ENCODE results near the gene DPP7.

The DPP7 gene

GRCh38 chr9:137117269-137117731 is 2.8 kb upstream of the DPP7 start:
- Histone ChIP-seq H3K27me3 (replicated peaks; ENCODE audit: control insufficient read depth, insufficient read depth, low read length, poor library complexity, severe bottlenecking) (no peaks in the 10 kb centered on the region), H3K9me3 (ENCODE audit: control insufficient read depth, low read length) (no peaks in the 10 kb centered on the region), H3K36me3 (ENCODE audit: control insufficient read depth, insufficient read depth, low read length) (peaks cover 8% of the 10 kb centered on the region), H3K4me3 (ENCODE audit: insufficient read depth, low read depth, low read length, poor library complexity, severe bottlenecking) (no peak overlapping the region), H3K4me1 (ENCODE audit: control insufficient read depth, insufficient read depth, low read length, poor library complexity, severe bottlenecking) (peaks cover 14% of the 10 kb centered on the region), H3K27ac (ENCODE audit: insufficient read depth, low read length, poor library complexity, severe bottlenecking) (no peak overlapping the region)
- DNase-seq, result no peak

GRCh38 chr9:137116728-137117127 is 2.2 kb upstream of the DPP7 start:
- Histone ChIP-seq H3K27me3 (replicated peaks; ENCODE audit: control insufficient read depth, insufficient read depth, low read length, poor library complexity, severe bottlenecking) (no peaks in the 10 kb centered on the region), H3K4me1 (ENCODE audit: control insufficient read depth, insufficient read depth, low read length, poor library complexity, severe bottlenecking) (peaks cover 14% of the 10 kb centered on the region), H3K9me3 (ENCODE audit: control insufficient read depth, low read length) (no peaks in the 10 kb centered on the region), H3K4me3 (ENCODE audit: insufficient read depth, low read depth, low read length, poor library complexity, severe bottlenecking) (no peak overlapping the region), H3K36me3 (ENCODE audit: control insufficient read depth, insufficient read depth, low read length) (peaks cover 13% of the 10 kb centered on the region), H3K27ac (ENCODE audit: insufficient read depth, low read length, poor library complexity, severe bottlenecking) (no peak overlapping the region)
- no peak for DNase-seq

GRCh38 chr9:137116027-137116507 is 1.5 kb upstream of the DPP7 start:
- Histone ChIP-seq H3K27ac (ENCODE audit: insufficient read depth, low read length, poor library complexity, severe bottlenecking) (no peak overlapping the region), H3K4me3 (ENCODE audit: insufficient read depth, low read depth, low read length, poor library complexity, severe bottlenecking) (no peak overlapping the region), H3K9me3 (ENCODE audit: control insufficient read depth, low read length) (no peaks in the 10 kb centered on the region), H3K4me1 (ENCODE audit: control insufficient read depth, insufficient read depth, low read length, poor library complexity, severe bottlenecking) (peaks cover 14% of the 10 kb centered on the region), H3K27me3 (replicated peaks; ENCODE audit: control insufficient read depth, insufficient read depth, low read length, poor library complexity, severe bottlenecking) (no peaks in the 10 kb centered on the region), H3K36me3 (ENCODE audit: control insufficient read depth, insufficient read depth, low read length) (peaks cover 18% of the 10 kb centered on the region)
- DNase-seq, result no peak

- peaks cover 22% of the 10 kb centered on the region for H3K36me3 ChIP-seq (ENCODE audit: control insufficient read depth, insufficient read depth, low read length)
Observed at GRCh38 chr9:137115394-137116026, 977 bp upstream of the DPP7 start.

GRCh38 chr9:137114220-137114612 is 317 bp downstream of the DPP7 start:
- Histone ChIP-seq H3K27me3 (replicated peaks; ENCODE audit: control insufficient read depth, insufficient read depth, low read length, poor library complexity, severe bottlenecking) (no peaks in the 10 kb centered on the region), H3K9me3 (ENCODE audit: control insufficient read depth, low read length) (no peaks in the 10 kb centered on the region), H3K4me1 (ENCODE audit: control insufficient read depth, insufficient read depth, low read length, poor library complexity, severe bottlenecking) (peaks cover 14% of the 10 kb centered on the region), H3K36me3 (ENCODE audit: control insufficient read depth, insufficient read depth, low read length) (peaks cover 30% of the 10 kb centered on the region), H3K4me3 (ENCODE audit: insufficient read depth, low read depth, low read length, poor library complexity, severe bottlenecking) (peak overlapping the region; percentile 58), H3K27ac (ENCODE audit: insufficient read depth, low read length, poor library complexity, severe bottlenecking) (peak overlapping the region; percentile 67)
- DNase-seq, result no peak

More at GRCh38 chr9:137115394-137116026, 977 bp upstream of the DPP7 start:
- H3K27me3 ChIP-seq (replicated peaks; ENCODE audit: control insufficient read depth, insufficient read depth, low read length, poor library complexity, severe bottlenecking), result no peaks in the 10 kb centered on the region
- H3K9me3 ChIP-seq (ENCODE audit: control insufficient read depth, low read length), result no peaks in the 10 kb centered on the region
- H3K27ac ChIP-seq (ENCODE audit: insufficient read depth, low read length, poor library complexity, severe bottlenecking), result no peak overlapping the region
- peaks cover 14% of the 10 kb centered on the region for H3K4me1 ChIP-seq (ENCODE audit: control insufficient read depth, insufficient read depth, low read length, poor library complexity, severe bottlenecking)
- no peak for DNase-seq
- no peak overlapping the region for H3K4me3 ChIP-seq (ENCODE audit: insufficient read depth, low read depth, low read length, poor library complexity, severe bottlenecking)

GRCh38 chr9:137113385-137114159 is 961 bp downstream of the DPP7 start:
- Histone ChIP-seq H3K4me1 (ENCODE audit: control insufficient read depth, insufficient read depth, low read length, poor library complexity, severe bottlenecking) (peaks cover 14% of the 10 kb centered on the region), H3K36me3 (ENCODE audit: control insufficient read depth, insufficient read depth, low read length) (peaks cover 37% of the 10 kb centered on the region), H3K9me3 (ENCODE audit: control insufficient read depth, low read length) (no peaks in the 10 kb centered on the region), H3K27me3 (replicated peaks; ENCODE audit: control insufficient read depth, insufficient read depth, low read length, poor library complexity, severe bottlenecking) (no peaks in the 10 kb centered on the region), H3K27ac (ENCODE audit: insufficient read depth, low read length, poor library complexity, severe bottlenecking) (no peak overlapping the region), H3K4me3 (ENCODE audit: insufficient read depth, low read depth, low read length, poor library complexity, severe bottlenecking) (peak overlapping the region; percentile 22)
- no peak for DNase-seq

GRCh38 chr9:137112564-137113384 is 1.8 kb downstream of the DPP7 start:
- peaks cover 41% of the 10 kb centered on the region for H3K36me3 ChIP-seq (ENCODE audit: control insufficient read depth, insufficient read depth, low read length)
- H3K27me3 ChIP-seq (replicated peaks; ENCODE audit: control insufficient read depth, insufficient read depth, low read length, poor library complexity, severe bottlenecking), result no peaks in the 10 kb centered on the region
- no peak overlapping the region for H3K27ac ChIP-seq (ENCODE audit: insufficient read depth, low read length, poor library complexity, severe bottlenecking)

GRCh38 chr9:137111788-137112563 is 2.6 kb downstream of the DPP7 start:
- Histone ChIP-seq H3K36me3 (ENCODE audit: control insufficient read depth, insufficient read depth, low read length) (peaks cover 49% of the 10 kb centered on the region), H3K4me1 (ENCODE audit: control insufficient read depth, insufficient read depth, low read length, poor library complexity, severe bottlenecking) (peaks cover 14% of the 10 kb centered on the region)

More at GRCh38 chr9:137112564-137113384, 1.8 kb downstream of the DPP7 start:
- Histone ChIP-seq H3K4me3 (ENCODE audit: insufficient read depth, low read depth, low read length, poor library complexity, severe bottlenecking) (no peak overlapping the region), H3K4me1 (ENCODE audit: control insufficient read depth, insufficient read depth, low read length, poor library complexity, severe bottlenecking) (peaks cover 14% of the 10 kb centered on the region), H3K9me3 (ENCODE audit: control insufficient read depth, low read length) (no peaks in the 10 kb centered on the region)
- no peak for DNase-seq

More at GRCh38 chr9:137111788-137112563, 2.6 kb downstream of the DPP7 start:
- Histone ChIP-seq H3K27ac (ENCODE audit: insufficient read depth, low read length, poor library complexity, severe bottlenecking) (no peak overlapping the region), H3K9me3 (ENCODE audit: control insufficient read depth, low read length) (no peaks in the 10 kb centered on the region), H3K4me3 (ENCODE audit: insufficient read depth, low read depth, low read length, poor library complexity, severe bottlenecking) (no peak overlapping the region), H3K27me3 (replicated peaks; ENCODE audit: control insufficient read depth, insufficient read depth, low read length, poor library complexity, severe bottlenecking) (no peaks in the 10 kb centered on the region)
- no peak for DNase-seq

Measured in effector memory CD4-positive, alpha-beta T cell (primary cell).